Umbilical cord (tissue), 2 donors: ENCODE measurements around the gene CCNJL. TPM values are rescaled to one million over a fixed set of nuclear protein-coding genes. Genes with fewer than 3 reads are reported as not detected.
A peak's percentile ranks its signal among the peaks of the same experiment; 100 is the strongest.

Experiments
- DNase-seq: peaks from one replicate; pipeline ENCODE4 v3.0.0-alpha.2; 2015; ENCODE audit warnings: low spot score
- total RNA-seq: library from RNA; depleted of rRNA; stranded (reverse); fragments of >200 nt; gene quantifications from one replicate; pipeline ENCODE4 v1.2.3, GENCODE V29; 2014; ENCODE audit warnings: low replicate concordance; ENCODE audit not compliant: insufficient read depth

Gene CCNJL
- total RNA-seq, 1 donor from 2014 or later: 0.72 TPM

- DNase-seq: no peak
These were observed 21.4 kb upstream of the CCNJL start for GRCh38 chr5:160333721-160334120.

DNA sequence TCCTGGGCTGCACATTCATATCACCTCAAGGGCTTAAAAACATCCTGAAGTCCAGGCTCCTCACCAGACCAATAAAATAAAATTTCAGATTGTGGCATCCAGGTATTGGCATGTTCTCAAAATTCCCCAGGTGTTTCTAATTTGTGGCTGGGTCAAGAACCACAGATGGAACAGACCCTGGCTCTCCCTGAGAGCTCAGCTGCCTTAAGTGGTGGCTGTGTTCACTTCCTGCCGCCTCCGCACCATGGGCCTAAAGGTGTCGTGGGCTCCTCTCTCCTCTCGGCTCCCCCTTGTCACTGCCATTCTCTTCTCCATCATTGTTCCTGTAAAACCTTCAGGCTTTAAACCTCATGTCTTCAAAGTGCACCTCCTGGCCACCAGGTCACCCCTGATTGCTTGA lies 17.8 kb upstream of the CCNJL start:
- DNase-seq: no peak

- no peak for DNase-seq
These were observed 15.5 kb upstream of the CCNJL start for GRCh38 chr5:160327818-160328217.

DNA sequence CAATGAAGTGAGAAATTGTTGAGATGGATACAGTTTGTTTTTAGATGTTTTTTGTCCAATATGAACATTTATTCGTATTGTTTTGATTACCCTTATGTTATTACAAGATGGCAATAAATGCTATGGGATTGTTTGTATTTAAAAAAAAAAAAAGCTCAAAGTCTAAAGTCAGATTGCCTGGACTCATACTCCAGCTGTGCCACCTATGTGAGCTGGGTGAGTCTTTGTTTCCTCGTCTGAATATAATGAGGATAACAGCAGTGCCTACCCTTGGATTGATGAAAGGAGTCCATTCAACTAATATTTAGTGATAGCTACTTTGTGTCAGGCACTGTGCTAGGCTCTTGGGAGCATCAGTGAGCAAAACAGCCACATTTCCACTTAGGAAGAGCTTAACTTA lies 14.6 kb upstream of the CCNJL start:
- DNase-seq: no peak

- no peak for DNase-seq
These were observed 13.4 kb upstream of the CCNJL start for GRCh38 chr5:160325716-160326115.

GRCh38 chr5:160324886-160325285 lies 12.5 kb upstream of the CCNJL start:
- no peak for DNase-seq

DNA sequence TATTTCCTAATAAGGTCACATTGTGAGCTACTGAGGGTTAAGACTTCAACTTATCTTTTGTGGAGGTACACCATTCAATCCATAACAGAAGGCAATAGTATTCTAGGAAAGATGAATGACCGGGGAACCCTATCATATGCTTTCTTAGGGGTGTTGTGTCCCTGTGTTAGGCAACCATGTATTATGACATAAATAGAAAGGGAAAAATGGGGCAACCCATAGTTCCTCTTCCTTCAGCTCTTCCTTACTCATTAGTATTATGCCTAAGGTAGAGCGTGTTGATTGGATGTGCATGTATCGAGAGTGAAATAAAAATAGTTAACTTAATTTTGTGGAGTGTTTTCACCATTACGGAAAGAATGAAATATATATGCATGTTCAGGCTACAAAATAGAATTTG lies 6.0 kb upstream of the CCNJL start:
- DNase-seq: no peak

DNA sequence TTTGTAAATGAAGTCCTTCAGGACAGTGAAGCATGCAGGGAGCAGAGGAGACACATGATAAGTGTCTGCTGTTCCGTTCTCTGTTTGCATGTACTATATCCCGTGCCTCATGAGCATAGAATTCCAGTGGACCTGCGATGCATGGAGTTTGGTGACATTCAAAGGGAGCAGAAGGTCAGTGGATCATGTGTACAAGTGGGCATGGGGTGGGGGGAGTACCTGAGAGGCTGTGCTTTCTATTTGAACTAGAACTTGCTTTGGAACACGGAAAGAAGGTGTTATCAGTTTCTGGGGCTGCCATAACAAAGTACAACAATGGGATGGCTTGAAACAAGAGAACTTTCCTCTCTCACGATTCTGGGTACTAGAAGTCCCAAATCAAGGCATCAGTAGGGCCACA lies 5.1 kb upstream of the CCNJL start:
- no peak for DNase-seq

- DNase-seq: no peak
These were observed 3.6 kb upstream of the CCNJL start for GRCh38 chr5:160315968-160316367.

DNA sequence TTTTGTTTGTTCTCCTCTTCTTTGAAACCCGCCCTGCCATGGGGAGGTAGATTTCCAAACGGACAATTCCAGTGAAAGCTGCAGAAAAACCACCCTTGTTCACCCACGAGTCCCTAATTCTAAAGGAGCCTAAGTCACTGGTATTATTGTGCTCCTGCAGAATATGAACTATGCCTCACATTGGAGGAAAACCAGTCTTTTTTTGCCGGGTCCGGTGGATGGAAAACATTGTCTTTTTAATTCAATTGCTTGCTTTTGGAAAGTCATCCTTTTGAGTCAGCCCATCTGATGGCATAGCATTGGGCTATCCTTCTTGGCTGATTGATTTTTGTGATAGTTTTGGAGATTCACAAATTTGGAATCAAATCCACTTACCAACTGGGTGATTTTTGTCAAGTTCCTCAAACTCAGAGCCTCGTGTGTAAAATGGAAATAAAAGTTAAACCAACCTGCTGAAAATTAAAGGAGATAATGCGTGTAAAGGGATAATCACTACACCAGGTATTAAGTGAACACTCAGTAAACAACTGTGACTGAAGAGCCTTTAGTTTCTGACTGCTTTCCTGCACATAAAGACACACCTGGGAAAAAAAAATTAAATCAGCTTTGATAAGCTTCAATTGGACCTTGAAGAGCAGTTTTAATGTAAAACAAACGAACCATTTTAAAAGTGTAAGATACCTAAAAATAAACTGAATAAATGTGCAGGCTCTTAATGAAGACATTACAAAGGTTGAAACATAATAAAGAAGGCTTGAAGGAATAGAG lies 780 bp upstream of the CCNJL start:
- no peak for DNase-seq

GRCh38 chr5:160311491-160312133 lies 752 bp downstream of the CCNJL start:
- peak; percentile 22 for DNase-seq

GRCh38 chr5:160310552-160311295 lies 1.6 kb downstream of the CCNJL start:
- no peak for DNase-seq

DNA sequence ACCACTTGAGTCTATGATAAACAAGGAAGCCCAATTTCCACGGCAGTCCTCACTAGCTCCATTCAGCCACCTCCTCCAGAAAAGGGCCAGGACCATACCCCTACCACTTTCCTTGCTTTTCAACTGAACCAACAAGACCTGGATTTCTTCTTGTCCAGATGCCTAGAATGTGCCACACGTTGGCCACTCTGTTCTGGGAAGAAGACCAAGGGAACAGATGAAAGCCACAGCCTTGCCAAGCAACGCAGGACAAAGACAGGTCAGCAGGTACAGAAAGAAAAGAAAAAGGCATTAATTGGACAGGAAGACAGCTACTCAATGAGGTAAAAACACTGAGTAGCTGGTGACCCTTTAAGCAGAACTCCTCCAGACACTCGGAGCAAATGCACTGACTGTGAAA lies 2.2 kb downstream of the CCNJL start:
- no peak for DNase-seq

DNA sequence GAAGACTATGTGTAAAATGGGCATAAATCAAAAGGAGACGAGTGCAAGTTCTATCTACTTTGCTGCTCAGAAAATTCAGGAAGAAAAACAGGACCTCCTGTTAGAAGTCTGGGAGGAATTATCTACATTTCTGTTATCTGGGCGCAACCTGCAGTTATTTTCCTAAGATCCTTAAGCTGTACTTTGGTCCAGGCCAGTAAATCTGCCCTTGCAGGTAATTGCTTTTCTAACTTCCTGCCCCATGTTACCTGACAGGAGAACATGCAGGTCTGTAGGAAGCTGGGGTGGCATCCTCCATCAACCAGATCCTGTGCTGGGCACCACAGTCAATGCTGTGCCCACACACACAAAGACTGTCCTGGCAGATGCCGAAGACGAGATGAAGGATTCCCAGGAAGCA lies 5.7 kb downstream of the CCNJL start:
- no peak for DNase-seq

DNA sequence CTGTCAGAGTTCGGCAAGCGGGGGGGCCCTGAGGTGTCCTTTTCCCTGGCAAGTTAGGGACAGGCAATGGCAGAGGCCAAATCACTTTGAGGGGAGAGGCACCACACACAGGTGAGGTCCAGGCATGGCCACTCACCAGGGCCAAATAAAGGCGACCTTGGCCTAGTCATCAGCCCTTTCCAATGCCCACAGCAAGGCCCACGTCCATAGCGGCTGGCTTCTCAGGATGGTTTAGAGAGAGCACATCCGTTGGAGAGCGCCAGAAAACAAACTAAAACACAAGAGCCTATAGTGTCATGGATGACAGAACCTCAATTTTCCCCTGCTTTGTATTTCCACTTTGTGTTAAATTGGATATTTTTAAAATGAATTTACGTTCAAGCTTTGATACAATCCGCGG lies 7.0 kb downstream of the CCNJL start:
- DNase-seq: no peak

DNA sequence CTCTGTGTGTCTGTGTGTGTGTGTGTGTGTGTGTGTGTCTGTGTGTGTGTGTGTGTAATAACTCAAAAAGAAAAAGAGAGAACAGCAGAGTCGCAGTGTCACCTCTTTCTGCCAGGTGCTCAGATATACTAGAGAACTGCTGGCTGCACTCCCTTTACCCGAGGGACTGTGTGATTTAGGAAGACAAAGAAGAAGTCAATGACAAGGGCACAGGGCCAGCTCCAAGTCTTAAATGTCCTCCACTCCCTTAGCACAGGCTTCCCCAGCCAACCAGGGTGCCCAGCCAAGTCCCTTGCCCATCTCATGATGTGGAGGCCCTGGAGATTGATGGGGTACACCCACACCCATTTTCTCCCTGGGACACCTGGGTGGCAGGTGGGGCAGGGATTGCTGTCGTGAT lies 8.7 kb downstream of the CCNJL start:
- DNase-seq: no peak

DNA sequence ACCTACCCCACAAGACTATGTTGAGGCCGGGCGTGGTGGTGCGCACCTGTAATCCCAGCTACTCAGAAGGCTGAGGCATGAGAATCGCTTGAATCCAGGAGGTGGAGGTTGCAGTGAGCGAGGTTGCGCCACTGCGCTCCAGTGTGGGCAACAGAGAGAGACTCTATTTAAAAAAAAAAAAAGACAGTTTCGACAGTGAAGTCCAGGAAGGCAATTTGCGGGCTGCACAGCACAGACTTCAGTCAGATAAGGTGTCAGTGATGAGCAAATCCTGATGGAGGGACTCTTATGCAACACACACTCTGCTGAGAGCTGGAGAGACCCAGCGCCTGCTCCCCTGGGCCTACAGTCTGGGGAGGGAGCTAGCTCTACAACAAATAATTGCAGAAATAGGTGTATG lies 14.2 kb downstream of the CCNJL start:
- DNase-seq: no peak

DNA sequence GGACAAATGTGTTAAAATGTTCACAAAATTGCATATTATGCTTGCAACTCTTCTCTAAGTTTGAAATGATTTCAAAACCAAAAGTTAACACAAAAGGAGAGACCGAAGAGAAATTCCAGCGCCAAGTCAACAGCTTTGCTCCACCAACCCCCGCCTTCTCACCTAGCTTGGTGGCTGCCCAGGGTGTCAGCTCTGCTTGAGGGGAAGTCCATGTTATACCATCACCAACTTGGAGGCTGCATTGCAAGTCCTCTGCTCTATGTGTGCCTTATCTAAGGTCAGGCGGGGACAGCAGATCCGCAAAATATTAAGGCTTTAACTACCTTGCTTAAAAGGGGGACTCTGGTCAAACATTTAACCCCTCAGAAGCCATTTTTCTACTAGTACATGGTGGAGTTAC lies 14.6 kb downstream of the CCNJL start:
- no peak for DNase-seq

- DNase-seq: no peak
These were observed 15.4 kb downstream of the CCNJL start for GRCh38 chr5:160297004-160297403.

- DNase-seq: no peak
These were observed 15.9 kb downstream of the CCNJL start for GRCh38 chr5:160296496-160296895.

- DNase-seq: no peak
These were observed 18.3 kb downstream of the CCNJL start for GRCh38 chr5:160293901-160294561.

DNA sequence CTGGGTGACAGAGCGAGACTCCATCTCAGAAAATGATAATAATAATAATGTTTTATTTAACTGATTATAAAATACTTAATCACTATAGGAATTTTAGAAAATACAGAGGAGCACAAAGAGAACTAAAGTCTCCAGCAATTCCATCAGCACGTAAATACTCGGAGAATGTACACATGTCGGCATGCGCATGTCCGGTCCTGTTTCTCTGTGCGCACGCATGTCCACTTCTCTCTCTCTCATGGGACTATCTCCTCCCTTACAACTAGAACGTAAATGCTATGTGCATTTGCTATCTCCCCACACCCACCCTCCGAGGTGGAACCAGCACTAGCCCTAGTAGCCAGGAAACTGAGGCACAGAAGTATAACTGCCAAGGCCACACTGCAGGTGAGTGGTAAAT lies 19.0 kb downstream of the CCNJL start:
- DNase-seq: no peak
